HG03520 (cell line): ENCODE data around the gene MMP12.

Experiments used
- ATAC-seq: cut with Tn5 transposase; IDR thresholded peaks from one replicate; pipeline ENCODE4 v1.9.1; 2021; ENCODE audit warnings: mild to moderate bottlenecking, moderate library complexity; ENCODE audit not compliant: unreplicated experiment

Gene MMP12

GRCh38 chr11:102850973-102851745, 23.6 kb downstream of the MMP12 start:
- ATAC-seq = no peak

- ATAC-seq = no peak
Observed at GRCh38 chr11:102849311-102849710, 25.5 kb downstream of the MMP12 start.

GRCh38 chr11:102846292-102846691, 28.5 kb downstream of the MMP12 start:
- ATAC-seq = no peak

DNA sequence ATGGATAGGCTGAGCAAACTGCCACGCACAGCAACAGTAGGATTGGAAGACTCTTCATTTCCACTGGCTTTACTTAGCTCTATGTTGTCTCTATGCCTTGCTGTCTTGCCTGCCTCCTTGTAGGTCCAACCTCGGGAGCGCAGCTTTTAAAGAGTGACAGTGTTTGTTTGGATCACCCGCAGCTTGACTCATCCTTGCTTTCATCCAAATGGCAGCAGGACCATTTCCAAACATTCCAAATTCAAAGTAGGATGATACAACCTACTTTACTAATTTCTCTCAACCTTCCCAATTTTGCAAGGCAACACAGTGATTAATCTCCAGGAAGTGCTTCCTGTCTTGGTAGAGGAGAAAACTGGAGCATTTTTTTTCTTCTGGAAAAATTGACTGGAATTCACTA, 31.3 kb downstream of the MMP12 start, which contains the start of gene MMP3:
Gene MMP3, minus strand, starts transcription at position 121 of the 400 bp plus-strand sequence. Its CDS starts 63 bp downstream, at position 58.
- ATAC-seq = no peak

- no peak for ATAC-seq
Observed at GRCh38 chr11:102842930-102843329, 31.9 kb downstream of the MMP12 start.

GRCh38 chr11:102840018-102840417, 34.8 kb downstream of the MMP12 start:
- ATAC-seq = no peak

GRCh38 chr11:102837646-102838045, 37.1 kb downstream of the MMP12 start:
- no peak for ATAC-seq

GRCh38 chr11:102837156-102837555, 37.6 kb downstream of the MMP12 start:
- no peak for ATAC-seq

- ATAC-seq = no peak
Observed at GRCh38 chr11:102836290-102836875, 38.4 kb downstream of the MMP12 start.

DNA sequence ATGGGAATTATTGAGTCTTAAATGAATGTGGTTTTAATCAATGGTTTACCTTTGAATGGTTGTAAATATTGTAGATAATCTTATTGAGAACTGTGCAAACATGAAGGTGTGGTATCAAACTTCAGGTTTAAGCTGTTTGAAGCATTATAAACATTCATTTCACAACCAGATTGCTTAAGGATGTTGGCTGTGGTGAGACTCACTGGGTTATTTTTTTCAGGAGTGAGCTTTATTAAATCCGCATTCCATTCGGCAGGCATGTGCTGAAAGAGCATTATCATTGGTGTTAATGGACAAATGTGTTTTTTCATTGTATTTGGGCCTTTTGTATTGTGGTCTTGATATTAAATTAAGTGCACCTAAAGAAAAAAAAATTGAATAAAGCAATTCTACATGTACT, 41.1 kb downstream of the MMP12 start:
- no peak for ATAC-seq

- no peak for ATAC-seq
Observed at GRCh38 chr11:102832612-102833011, 42.2 kb downstream of the MMP12 start.

- ATAC-seq = no peak
Observed at GRCh38 chr11:102831489-102832440, 43.0 kb downstream of the MMP12 start.

- no peak for ATAC-seq
Observed at GRCh38 chr11:102831128-102831488, 43.7 kb downstream of the MMP12 start.

- no peak for ATAC-seq
Observed at GRCh38 chr11:102830001-102830727, 44.6 kb downstream of the MMP12 start.

GRCh38 chr11:102829316-102830000, 45.3 kb downstream of the MMP12 start:
- ATAC-seq = no peak

- no peak for ATAC-seq
Observed at GRCh38 chr11:102824556-102824955, 50.2 kb downstream of the MMP12 start.

GRCh38 chr11:102819491-102819890, 55.3 kb downstream of the MMP12 start:
- ATAC-seq = no peak

GRCh38 chr11:102813484-102813883, 61.3 kb downstream of the MMP12 start:
- ATAC-seq = no peak
